ENCODE measurements around the gene PRPF39. TPM values are rescaled to one million over a fixed set of nuclear protein-coding genes. Genes with fewer than 3 reads are reported as not detected.
A peak's percentile ranks its signal among the peaks of the same experiment; 100 is the strongest.

Gene PRPF39, protein sequence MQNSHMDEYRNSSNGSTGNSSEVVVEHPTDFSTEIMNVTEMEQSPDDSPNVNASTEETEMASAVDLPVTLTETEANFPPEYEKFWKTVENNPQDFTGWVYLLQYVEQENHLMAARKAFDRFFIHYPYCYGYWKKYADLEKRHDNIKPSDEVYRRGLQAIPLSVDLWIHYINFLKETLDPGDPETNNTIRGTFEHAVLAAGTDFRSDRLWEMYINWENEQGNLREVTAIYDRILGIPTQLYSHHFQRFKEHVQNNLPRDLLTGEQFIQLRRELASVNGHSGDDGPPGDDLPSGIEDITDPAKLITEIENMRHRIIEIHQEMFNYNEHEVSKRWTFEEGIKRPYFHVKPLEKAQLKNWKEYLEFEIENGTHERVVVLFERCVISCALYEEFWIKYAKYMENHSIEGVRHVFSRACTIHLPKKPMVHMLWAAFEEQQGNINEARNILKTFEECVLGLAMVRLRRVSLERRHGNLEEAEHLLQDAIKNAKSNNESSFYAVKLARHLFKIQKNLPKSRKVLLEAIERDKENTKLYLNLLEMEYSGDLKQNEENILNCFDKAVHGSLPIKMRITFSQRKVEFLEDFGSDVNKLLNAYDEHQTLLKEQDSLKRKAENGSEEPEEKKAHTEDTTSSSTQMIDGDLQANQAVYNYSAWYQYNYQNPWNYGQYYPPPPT
- total RNA-seq (ENCODE audit: unreplicated experiment), result 46.7 TPM
- long read RNA-seq, partial matches to known transcripts, result 2 of 8 reads
- long read RNA-seq, other reads (novel, unspliced or antisense), result 3 of 8 reads

DNA sequence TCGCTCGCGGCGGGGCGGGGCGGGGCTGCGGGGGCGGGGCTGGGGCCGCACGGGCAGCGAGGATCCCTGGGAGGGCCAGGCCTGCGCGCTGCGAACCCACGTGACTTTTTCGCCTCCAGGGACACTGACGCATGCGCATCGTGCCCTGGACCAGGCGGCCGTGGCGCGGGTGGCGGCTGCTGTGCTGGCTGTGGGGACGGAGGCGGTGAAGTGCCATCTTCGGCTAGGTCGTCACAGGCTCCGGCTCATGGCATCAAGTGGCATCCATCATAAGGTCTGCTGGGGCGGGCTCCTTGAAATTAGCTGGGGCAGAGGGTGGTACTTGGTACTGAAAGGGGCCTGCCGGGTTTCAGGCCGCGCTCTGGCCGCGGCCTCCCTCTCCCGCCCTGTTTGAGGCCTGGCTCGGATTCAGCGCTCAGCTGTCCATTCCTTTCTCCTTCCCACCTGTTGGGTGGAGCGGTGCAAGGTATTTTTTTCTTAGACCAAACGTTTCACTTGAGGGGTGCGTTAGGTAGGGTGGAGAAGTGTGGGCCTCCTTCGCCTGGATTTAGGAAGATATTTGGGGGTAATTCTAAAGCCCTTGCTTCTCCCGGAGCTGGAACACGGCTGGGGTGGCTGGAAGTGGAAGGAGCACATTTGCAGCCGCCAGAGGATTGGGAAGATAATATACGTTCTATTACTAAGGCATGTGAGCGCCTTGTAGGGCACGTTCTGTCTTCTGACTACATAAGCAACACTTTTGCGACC is at the start of gene PRPF39:
PRPF39 (plus strand) TSS at position 141 of the 747 bp plus-strand sequence. CDS start 11,124 bp downstream, outside the sequence.
- Mint-ChIP-seq H3K4me1 (ENCODE audit: low read depth, unreplicated experiment) (peaks cover 8% of the 10 kb centered on the region), H3K27me3 (ENCODE audit: unreplicated experiment) (peaks cover 4% of the 10 kb centered on the region), H3K36me3 (ENCODE audit: unreplicated experiment) (no peaks in the 10 kb centered on the region), H3K9me3 (ENCODE audit: unreplicated experiment) (peaks cover 3% of the 10 kb centered on the region), H3K4me3 (ENCODE audit: unreplicated experiment) (peak within 1 kb of the TSS; percentile 96), H3K27ac (ENCODE audit: unreplicated experiment) (peak within 1 kb of the TSS; percentile 92)
- TF ChIP-seq, protein P1, sequence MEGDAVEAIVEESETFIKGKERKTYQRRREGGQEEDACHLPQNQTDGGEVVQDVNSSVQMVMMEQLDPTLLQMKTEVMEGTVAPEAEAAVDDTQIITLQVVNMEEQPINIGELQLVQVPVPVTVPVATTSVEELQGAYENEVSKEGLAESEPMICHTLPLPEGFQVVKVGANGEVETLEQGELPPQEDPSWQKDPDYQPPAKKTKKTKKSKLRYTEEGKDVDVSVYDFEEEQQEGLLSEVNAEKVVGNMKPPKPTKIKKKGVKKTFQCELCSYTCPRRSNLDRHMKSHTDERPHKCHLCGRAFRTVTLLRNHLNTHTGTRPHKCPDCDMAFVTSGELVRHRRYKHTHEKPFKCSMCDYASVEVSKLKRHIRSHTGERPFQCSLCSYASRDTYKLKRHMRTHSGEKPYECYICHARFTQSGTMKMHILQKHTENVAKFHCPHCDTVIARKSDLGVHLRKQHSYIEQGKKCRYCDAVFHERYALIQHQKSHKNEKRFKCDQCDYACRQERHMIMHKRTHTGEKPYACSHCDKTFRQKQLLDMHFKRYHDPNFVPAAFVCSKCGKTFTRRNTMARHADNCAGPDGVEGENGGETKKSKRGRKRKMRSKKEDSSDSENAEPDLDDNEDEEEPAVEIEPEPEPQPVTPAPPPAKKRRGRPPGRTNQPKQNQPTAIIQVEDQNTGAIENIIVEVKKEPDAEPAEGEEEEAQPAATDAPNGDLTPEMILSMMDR (IDR thresholded peaks at IDR 0.05; ENCODE audit: partially characterized antibody, unreplicated experiment), result no peak
- DNase-seq, result peak; percentile 97

DNA sequence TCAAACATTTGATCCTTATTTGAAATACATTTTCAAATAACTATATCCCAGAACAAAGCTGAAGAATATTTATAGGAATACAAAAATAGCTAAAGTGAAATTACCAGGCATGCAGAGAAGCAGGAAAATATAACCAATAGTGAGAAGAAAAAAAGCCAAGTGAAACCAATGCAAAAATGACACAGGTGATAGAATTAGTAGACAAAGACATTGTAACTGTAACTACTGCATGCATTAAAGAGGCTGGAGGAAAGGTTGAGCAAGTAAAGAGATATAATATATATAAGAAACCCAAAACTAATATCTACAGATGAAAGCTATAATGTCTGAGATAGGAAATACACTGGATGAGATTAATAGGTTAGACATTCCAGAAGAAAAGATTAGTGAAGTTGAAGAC is 49.2 kb upstream of the PRPF39 start:
- DNase-seq, result no peak
- Mint-ChIP-seq H3K4me1 (ENCODE audit: low read depth, unreplicated experiment) (no peaks in the 10 kb centered on the region), H3K36me3 (ENCODE audit: unreplicated experiment) (peaks cover 17% of the 10 kb centered on the region)

DNA sequence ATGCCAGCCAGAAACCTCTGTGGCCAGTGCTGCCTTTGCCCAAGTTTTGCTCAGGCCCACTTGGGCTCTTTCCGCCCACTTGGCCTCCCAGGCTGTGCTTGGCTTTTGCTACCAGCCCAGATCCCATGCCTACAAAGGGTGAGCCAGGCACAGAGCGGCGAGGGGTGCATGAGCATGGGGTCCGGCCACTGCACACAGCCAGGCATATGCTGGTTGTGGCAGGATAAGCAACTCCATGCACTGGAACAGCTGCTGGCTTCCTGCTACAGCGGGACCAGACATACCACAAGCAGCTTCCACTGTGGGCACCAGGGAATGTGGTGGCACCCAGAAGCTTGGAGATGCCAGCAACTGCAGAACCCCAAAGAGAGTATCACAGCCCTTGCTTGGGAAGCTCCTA is 45.7 kb upstream of the PRPF39 start:
- peaks cover 17% of the 10 kb centered on the region for H3K36me3 Mint-ChIP-seq (ENCODE audit: unreplicated experiment)
- TF ChIP-seq, protein P1 (IDR thresholded peaks at IDR 0.05; ENCODE audit: partially characterized antibody, unreplicated experiment), result no peak
- no peak overlapping the region for H3K27ac Mint-ChIP-seq (ENCODE audit: unreplicated experiment)
- peaks cover 4% of the 10 kb centered on the region for H3K9me3 Mint-ChIP-seq (ENCODE audit: unreplicated experiment)
- no peaks in the 10 kb centered on the region for H3K27me3 Mint-ChIP-seq (ENCODE audit: unreplicated experiment)
- no peak for DNase-seq
- peaks cover 2% of the 10 kb centered on the region for H3K4me1 Mint-ChIP-seq (ENCODE audit: low read depth, unreplicated experiment)
- no peak overlapping the region for H3K4me3 Mint-ChIP-seq (ENCODE audit: unreplicated experiment)

More for the DNA sequence above, 49.2 kb upstream of the PRPF39 start:
- Mint-ChIP-seq H3K9me3 (ENCODE audit: unreplicated experiment) (peaks cover 4% of the 10 kb centered on the region), H3K4me3 (ENCODE audit: unreplicated experiment) (no peak overlapping the region), H3K27ac (ENCODE audit: unreplicated experiment) (no peak overlapping the region), H3K27me3 (ENCODE audit: unreplicated experiment) (no peaks in the 10 kb centered on the region)
- TF ChIP-seq, protein P1 (IDR thresholded peaks at IDR 0.05; ENCODE audit: partially characterized antibody, unreplicated experiment), result no peak

DNA sequence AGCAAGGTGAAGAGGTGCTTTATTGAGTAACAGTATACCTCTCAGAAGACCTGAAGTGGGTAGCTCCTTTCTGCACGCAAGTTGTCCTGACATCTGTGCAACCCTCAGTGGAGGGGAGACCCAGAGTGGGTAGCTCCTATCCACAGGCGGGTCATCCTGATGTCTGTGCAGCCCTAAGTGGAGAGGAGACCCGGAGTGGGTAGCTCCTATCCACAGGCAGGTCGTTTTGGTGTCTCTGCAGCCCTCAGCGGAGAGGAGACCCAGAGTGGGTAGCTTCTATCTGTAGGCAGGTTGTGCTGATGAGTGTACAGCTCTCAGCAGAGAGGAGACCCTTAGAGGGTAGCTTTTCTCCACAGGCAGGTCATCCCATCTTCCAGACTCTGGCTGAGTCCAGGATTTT is 45.1 kb upstream of the PRPF39 start:
- H3K9me3 Mint-ChIP-seq (ENCODE audit: unreplicated experiment), result peaks cover 4% of the 10 kb centered on the region
- no peak overlapping the region for H3K27ac Mint-ChIP-seq (ENCODE audit: unreplicated experiment)
- H3K4me1 Mint-ChIP-seq (ENCODE audit: low read depth, unreplicated experiment), result peaks cover 2% of the 10 kb centered on the region
- no peak overlapping the region for H3K4me3 Mint-ChIP-seq (ENCODE audit: unreplicated experiment)
- H3K27me3 Mint-ChIP-seq (ENCODE audit: unreplicated experiment), result no peaks in the 10 kb centered on the region
- DNase-seq, result no peak
- peaks cover 17% of the 10 kb centered on the region for H3K36me3 Mint-ChIP-seq (ENCODE audit: unreplicated experiment)
- TF ChIP-seq, protein P1 (IDR thresholded peaks at IDR 0.05; ENCODE audit: partially characterized antibody, unreplicated experiment), result no peak

Data from glutamatergic neuron (in vitro differentiated cells).